Mucosa of descending colon (tissue), 3 donors: Measurements from ENCODE around the gene CDK2AP2. TPM values are rescaled to one million over a fixed set of nuclear protein-coding genes. Genes with fewer than 3 reads are reported as not detected.

Experiments used
- ATAC-seq: fragments of 200-7000 bp; cut with Tn5 transposase; one replicate; pipeline ENCODE4 v1.9.1; 2020; ENCODE audit warnings: mild to moderate bottlenecking, moderate library complexity
- DNase-seq, 3 donors: peaks; one replicate each; pipeline ENCODE4 v3.0.0-alpha.2; 2020
- H3K36me3 ChIP-seq: fragments of 200-600 bp; one replicate; pipeline ENCODE4 v1.8.0; 2021; ENCODE audit warnings: low read depth, mild to moderate bottlenecking
- H3K4me1 ChIP-seq: fragments of 200-600 bp; one replicate; pipeline ENCODE4 v1.8.0; 2021; ENCODE audit warnings: low read depth, mild to moderate bottlenecking
- H3K4me3 ChIP-seq: fragments of 200-600 bp; one replicate; pipeline ENCODE4 v1.8.0; 2021; ENCODE audit warnings: mild to moderate bottlenecking
- H3K9me3 ChIP-seq: fragments of 200-600 bp; one replicate; pipeline ENCODE4 v1.8.0; 2021; ENCODE audit warnings: mild to moderate bottlenecking
- CTCF ChIP-seq: fragments of 200-600 bp; IDR thresholded peaks from one replicate; pipeline ENCODE4 v1.8.0; 2022; ENCODE audit warnings: antibody characterized with exemption, mild to moderate bottlenecking
- intact Hi-C, 2 donors: fragments of 100-400 bp; cut with DNase I in 1 of 2; cut with micrococcal nuclease in 1 of 2; formaldehyde crosslinking; loops; one replicate each; pipeline versions ENCODE4 v1.11.0 to v1.11.1; 2022; cut with DNase I, micrococcal nuclease
- total RNA-seq, 3 donors: library from RNA; stranded (reverse); fragmentation: NEBNext Ultra II Directional in 2 of 3; extraction: Animal tissue kit (Norgen Biotek cat#: 25700) in 2 of 3; gene quantifications; one replicate each; pipeline versions ENCODE4 v1.2.1 to v1.2.4, GENCODE V29; 2021 to 2023
- donor health status: DM: no; HTN: no; CAD: no; lungs with moderate emphysema.
- donor health status: DM: no; HTN: no; CAD: no.
- donor health status: DM: no; HTN: yes; CAD: no.

The CDK2AP2 gene
- total RNA-seq, 3 donors from 2014 or later: 63.5 to 81.3 (median 79.3) TPM

GRCh38 chr11:67500831-67501715 lies 6.9 kb downstream of the CDK2AP2 start:
- Histone ChIP-seq H3K4me1 (peaks cover 16% of the 10 kb centered on the region), H3K9me3 (no peaks in the 10 kb centered on the region), H3K36me3 (no peaks in the 10 kb centered on the region), H3K4me3 (no peak overlapping the region)
- no peak for TF ChIP-seq CTCF
- intact Hi-C loops: no loop called here
- DNase-seq: peak in 1 of 3 donors; percentile 50
- no peak for ATAC-seq

GRCh38 chr11:67500484-67500821 lies 7.5 kb downstream of the CDK2AP2 start:
- no peak for TF ChIP-seq CTCF
- H3K9me3 ChIP-seq: no peaks in the 10 kb centered on the region
- peaks cover 11% of the 10 kb centered on the region for H3K4me1 ChIP-seq
- ATAC-seq (no peak), DNase-seq (no peak)
- no peak overlapping the region for H3K4me3 ChIP-seq
- H3K36me3 ChIP-seq: no peaks in the 10 kb centered on the region
- intact Hi-C loops: no loop called here

- no peak for TF ChIP-seq CTCF
- Histone ChIP-seq H3K4me3 (no peak overlapping the region), H3K9me3 (no peaks in the 10 kb centered on the region), H3K4me1 (peaks cover 9% of the 10 kb centered on the region), H3K36me3 (peaks cover 1% of the 10 kb centered on the region)
- ATAC-seq (no peak), DNase-seq (peak in 1 of 3 donors; percentile 56)
- intact Hi-C loops: no loop called here
Observed at GRCh38 chr11:67499808-67500483, 8.0 kb downstream of the CDK2AP2 start.

GRCh38 chr11:67498544-67498972 lies 9.4 kb downstream of the CDK2AP2 start:
- ATAC-seq: no peak
- H3K36me3 ChIP-seq: peaks cover 3% of the 10 kb centered on the region

More at GRCh38 chr11:67498544-67498972, 9.4 kb downstream of the CDK2AP2 start:
- peaks cover 3% of the 10 kb centered on the region for H3K4me1 ChIP-seq
- no peaks in the 10 kb centered on the region for H3K9me3 ChIP-seq
- TF ChIP-seq CTCF: no peak
- DNase-seq: peak in 1 of 3 donors; percentile 47
- H3K4me3 ChIP-seq: no peak overlapping the region
- intact Hi-C loops: no loop called here
